ENCODE data around the gene HIPK1. TPM values are rescaled to one million over a fixed set of nuclear protein-coding genes. Genes with fewer than 3 reads are reported as not detected.

HIPK1 gene
- total RNA-seq, 1 donor from 2014 or later, result 100 TPM

GRCh38 chr1:113982949-113983348 is 53.8 kb downstream of the HIPK1 start:
- H3K4me3 Mint-ChIP-seq, result no peak overlapping the region
- peaks cover 1% of the 10 kb centered on the region for H3K36me3 Mint-ChIP-seq (ENCODE audit: low read depth)
- no peak overlapping the region for H3K27ac Mint-ChIP-seq
- no peaks in the 10 kb centered on the region for H3K27me3 Mint-ChIP-seq (ENCODE audit: insufficient read depth)
- intact Hi-C loops (cut with micrococcal nuclease), result no loop called here
- H3K4me1 Mint-ChIP-seq (ENCODE audit: low read depth), result peaks cover 12% of the 10 kb centered on the region
- DNase-seq (ENCODE audit: low spot score), result no peak
- no peaks in the 10 kb centered on the region for H3K9me3 Mint-ChIP-seq

DNA sequence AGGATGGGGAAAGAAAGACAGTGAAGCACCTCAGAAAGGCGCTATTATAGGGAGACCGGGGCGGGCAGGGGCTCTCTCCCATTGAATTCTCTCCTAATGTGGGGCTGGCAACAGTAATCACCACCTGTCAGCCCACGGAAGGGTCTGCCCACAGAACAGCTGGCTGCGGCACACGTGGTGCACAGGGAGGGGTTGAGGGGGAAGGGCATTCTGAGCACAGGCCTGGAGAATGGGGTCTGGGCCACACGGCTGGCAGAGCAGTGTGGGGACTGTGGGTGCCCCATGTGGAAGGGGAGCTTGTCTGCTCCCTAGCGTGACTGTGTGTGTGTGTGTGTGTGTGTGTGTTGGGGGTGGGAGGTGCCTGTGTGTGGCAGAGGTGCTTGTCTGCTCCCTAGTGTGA is 54.3 kb downstream of the HIPK1 start:
- Mint-ChIP-seq H3K36me3 (ENCODE audit: low read depth) (peaks cover under 1% of the 10 kb centered on the region), H3K4me1 (ENCODE audit: low read depth) (peaks cover 8% of the 10 kb centered on the region), H3K27ac (no peak overlapping the region), H3K9me3 (no peaks in the 10 kb centered on the region), H3K27me3 (ENCODE audit: insufficient read depth) (no peaks in the 10 kb centered on the region), H3K4me3 (no peak overlapping the region)
- intact Hi-C loops (cut with micrococcal nuclease), result no loop called here
- no peak for DNase-seq (ENCODE audit: low spot score)

GRCh38 chr1:113983826-113984225 is 54.7 kb downstream of the HIPK1 start:
- H3K4me1 Mint-ChIP-seq (ENCODE audit: low read depth), result peaks cover 4% of the 10 kb centered on the region
- no peak overlapping the region for H3K27ac Mint-ChIP-seq
- no peaks in the 10 kb centered on the region for H3K36me3 Mint-ChIP-seq (ENCODE audit: low read depth)
- no peaks in the 10 kb centered on the region for H3K27me3 Mint-ChIP-seq (ENCODE audit: insufficient read depth)
- H3K9me3 Mint-ChIP-seq, result no peaks in the 10 kb centered on the region
- H3K4me3 Mint-ChIP-seq, result no peak overlapping the region
- intact Hi-C loops (cut with micrococcal nuclease), result no loop called here
- DNase-seq (ENCODE audit: low spot score), result no peak

- intact Hi-C loops (cut with micrococcal nuclease), result no loop called here
These were observed 55.6 kb downstream of the HIPK1 start for GRCh38 chr1:113984710-113985109.

DNA sequence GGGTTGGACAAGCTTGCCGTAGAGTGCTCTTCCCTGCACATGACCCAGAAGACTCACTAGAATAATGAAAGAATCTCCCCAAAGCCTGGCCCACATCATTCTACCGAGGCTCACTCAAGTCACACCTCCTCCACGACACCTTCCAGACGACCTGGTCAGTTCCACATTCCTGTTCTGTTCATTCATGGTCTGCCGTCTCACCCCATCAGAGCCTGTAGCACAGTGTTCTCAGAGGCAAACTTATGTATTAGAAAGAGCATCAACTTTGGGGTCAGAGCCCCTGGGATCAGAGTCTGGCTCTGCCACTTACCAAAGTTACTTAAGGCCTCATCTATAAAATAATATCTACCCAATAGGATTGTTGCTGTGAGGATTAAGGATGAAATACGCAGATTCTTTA is 57.7 kb downstream of the HIPK1 start:
- Mint-ChIP-seq H3K27ac (no peak overlapping the region), H3K4me1 (ENCODE audit: low read depth) (no peaks in the 10 kb centered on the region), H3K36me3 (ENCODE audit: low read depth) (no peaks in the 10 kb centered on the region), H3K9me3 (no peaks in the 10 kb centered on the region), H3K4me3 (no peak overlapping the region), H3K27me3 (ENCODE audit: insufficient read depth) (no peaks in the 10 kb centered on the region)
- DNase-seq (ENCODE audit: low spot score), result no peak
- intact Hi-C loops (cut with micrococcal nuclease), result no loop called here

More at GRCh38 chr1:113984710-113985109, 55.6 kb downstream of the HIPK1 start:
- no peak overlapping the region for H3K27ac Mint-ChIP-seq
- no peak overlapping the region for H3K4me3 Mint-ChIP-seq
- DNase-seq (ENCODE audit: low spot score), result no peak
- no peaks in the 10 kb centered on the region for H3K4me1 Mint-ChIP-seq (ENCODE audit: low read depth)
- H3K27me3 Mint-ChIP-seq (ENCODE audit: insufficient read depth), result no peaks in the 10 kb centered on the region
- no peaks in the 10 kb centered on the region for H3K9me3 Mint-ChIP-seq
- no peaks in the 10 kb centered on the region for H3K36me3 Mint-ChIP-seq (ENCODE audit: low read depth)

DNA sequence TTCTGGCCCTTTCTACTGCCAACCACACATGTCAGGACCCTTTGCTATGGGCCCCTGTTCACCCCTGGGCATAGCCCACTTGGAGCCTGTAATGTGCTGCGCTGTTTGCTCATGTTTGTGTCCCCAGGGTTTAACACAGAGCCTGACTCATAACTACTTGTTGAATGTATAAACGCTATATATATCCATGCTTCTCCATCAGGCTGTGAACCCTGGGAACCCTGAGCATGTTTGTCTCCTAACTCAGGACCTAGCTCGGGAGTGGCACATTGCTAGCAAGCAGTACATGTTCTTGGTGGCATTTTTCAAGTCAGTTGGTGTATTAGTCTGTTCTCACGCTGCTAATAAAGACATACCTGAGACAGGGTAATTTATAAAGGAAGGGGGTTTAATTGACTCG is 58.1 kb downstream of the HIPK1 start:
- no peaks in the 10 kb centered on the region for H3K27me3 Mint-ChIP-seq (ENCODE audit: insufficient read depth)
- no peak overlapping the region for H3K27ac Mint-ChIP-seq
- no peaks in the 10 kb centered on the region for H3K4me1 Mint-ChIP-seq (ENCODE audit: low read depth)
- no peak overlapping the region for H3K4me3 Mint-ChIP-seq
- intact Hi-C loops (cut with micrococcal nuclease), result no loop called here
- DNase-seq (ENCODE audit: low spot score), result no peak
- no peaks in the 10 kb centered on the region for H3K9me3 Mint-ChIP-seq
- no peaks in the 10 kb centered on the region for H3K36me3 Mint-ChIP-seq (ENCODE audit: low read depth)

DNA sequence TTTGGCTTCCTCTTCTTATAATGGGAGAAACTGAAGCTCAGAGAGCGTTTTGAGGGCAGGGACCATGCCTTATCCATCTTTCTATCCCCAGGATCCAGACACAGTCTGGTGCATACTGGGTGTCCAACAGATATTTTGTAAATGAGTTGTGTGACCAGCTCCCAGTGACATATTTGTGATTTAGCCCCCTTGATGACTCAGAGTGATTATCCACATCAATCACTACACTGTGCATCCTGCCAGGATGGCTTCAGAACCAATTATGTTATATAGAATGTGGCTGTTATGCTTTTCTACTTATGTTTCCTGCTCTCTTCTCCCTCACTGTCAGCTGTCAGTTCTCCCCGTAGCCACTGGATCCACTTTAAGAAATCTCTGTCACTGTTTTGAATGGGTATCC is 61.4 kb downstream of the HIPK1 start:
- Mint-ChIP-seq H3K4me3 (no peak overlapping the region), H3K4me1 (ENCODE audit: low read depth) (no peaks in the 10 kb centered on the region), H3K27ac (no peak overlapping the region), H3K27me3 (ENCODE audit: insufficient read depth) (peaks cover 2% of the 10 kb centered on the region), H3K9me3 (peaks cover 22% of the 10 kb centered on the region), H3K36me3 (ENCODE audit: low read depth) (no peaks in the 10 kb centered on the region)
- intact Hi-C loops (cut with micrococcal nuclease), result no loop called here
- DNase-seq (ENCODE audit: low spot score), result no peak

GRCh38 chr1:113990961-113991360 is 61.8 kb downstream of the HIPK1 start:
- no peak for DNase-seq (ENCODE audit: low spot score)
- Mint-ChIP-seq H3K27me3 (ENCODE audit: insufficient read depth) (peaks cover 2% of the 10 kb centered on the region), H3K4me3 (no peak overlapping the region), H3K4me1 (ENCODE audit: low read depth) (no peaks in the 10 kb centered on the region), H3K9me3 (peaks cover 23% of the 10 kb centered on the region), H3K36me3 (ENCODE audit: low read depth) (no peaks in the 10 kb centered on the region), H3K27ac (no peak overlapping the region)
- intact Hi-C loops (cut with micrococcal nuclease), result no loop called here

DNA sequence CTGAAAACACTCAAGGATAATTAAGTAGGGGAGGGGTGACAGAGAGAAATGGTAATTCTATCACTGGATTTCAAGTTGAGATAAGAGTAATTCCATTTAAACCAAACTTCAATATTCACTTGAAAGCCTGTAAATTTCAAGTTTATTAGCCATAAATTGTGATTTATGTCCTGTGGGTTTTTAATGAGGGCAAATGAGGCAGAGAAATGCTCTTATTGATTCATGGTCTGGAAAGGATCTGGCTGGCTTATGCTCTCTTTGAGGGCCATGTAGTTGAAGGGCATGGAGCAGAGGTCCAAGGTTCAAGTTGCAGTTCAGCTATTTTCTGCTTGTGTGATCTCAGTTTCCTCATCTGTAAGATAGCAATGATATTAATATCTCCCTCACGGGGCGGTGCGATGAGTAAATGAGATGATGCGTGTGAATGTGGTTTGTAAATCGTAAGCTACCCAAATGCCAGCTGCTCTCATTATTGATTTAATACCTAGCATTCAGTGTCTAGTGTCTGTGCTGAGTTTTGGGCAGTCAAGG is 62.4 kb downstream of the HIPK1 start:
- H3K36me3 Mint-ChIP-seq (ENCODE audit: low read depth), result no peaks in the 10 kb centered on the region
- intact Hi-C loops (cut with micrococcal nuclease), result no loop called here
- no peak for DNase-seq (ENCODE audit: low spot score)
- H3K9me3 Mint-ChIP-seq, result peaks cover 23% of the 10 kb centered on the region
- H3K4me3 Mint-ChIP-seq, result no peak overlapping the region
- H3K27ac Mint-ChIP-seq, result no peak overlapping the region
- H3K27me3 Mint-ChIP-seq (ENCODE audit: insufficient read depth), result peaks cover 2% of the 10 kb centered on the region
- H3K4me1 Mint-ChIP-seq (ENCODE audit: low read depth), result no peaks in the 10 kb centered on the region

DNA sequence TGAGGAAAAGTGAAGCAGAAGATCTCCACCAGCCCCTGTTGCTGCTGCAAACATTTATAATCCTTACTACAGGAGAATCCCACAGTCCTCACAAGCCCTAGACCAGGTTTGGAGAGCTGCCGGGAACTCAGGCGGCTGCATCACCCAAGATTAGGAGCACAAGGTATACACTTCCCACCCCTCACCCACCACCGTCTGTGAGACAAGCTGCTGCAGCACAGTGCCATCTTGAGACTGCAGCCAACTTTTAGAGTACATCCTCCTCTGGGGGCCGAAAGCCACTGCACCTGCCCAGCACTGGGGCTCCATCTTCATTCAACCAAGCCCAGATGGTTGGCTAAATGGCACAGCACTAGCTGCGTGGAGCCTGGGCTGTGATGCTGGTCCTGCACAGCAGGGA is 63.9 kb downstream of the HIPK1 start:
- no peak for DNase-seq (ENCODE audit: low spot score)
- Mint-ChIP-seq H3K9me3 (peaks cover 23% of the 10 kb centered on the region), H3K4me3 (no peak overlapping the region), H3K27ac (no peak overlapping the region), H3K27me3 (ENCODE audit: insufficient read depth) (peaks cover 3% of the 10 kb centered on the region), H3K4me1 (ENCODE audit: low read depth) (no peaks in the 10 kb centered on the region), H3K36me3 (ENCODE audit: low read depth) (no peaks in the 10 kb centered on the region)
- intact Hi-C loops (cut with micrococcal nuclease), result no loop called here

DNA sequence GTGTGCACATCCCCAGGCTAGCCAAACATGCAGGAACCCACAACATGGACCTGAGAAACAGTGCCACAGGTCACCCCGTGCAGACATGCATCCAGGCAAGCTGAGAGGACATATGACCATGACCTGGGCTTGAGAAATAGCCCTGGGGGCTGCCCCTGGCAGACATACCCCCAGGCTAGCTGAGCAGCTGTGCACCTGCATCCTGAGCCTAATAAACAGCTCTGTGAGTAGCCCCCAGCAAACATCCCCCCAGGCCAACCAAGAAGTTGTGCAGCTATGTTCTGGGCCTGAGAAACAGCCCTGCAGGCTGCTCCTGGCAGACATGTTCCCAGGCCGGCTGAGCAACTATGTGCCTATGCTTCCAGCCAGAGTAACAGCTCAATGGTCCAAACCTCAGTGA is 64.6 kb downstream of the HIPK1 start:
- no peak overlapping the region for H3K4me3 Mint-ChIP-seq
- H3K9me3 Mint-ChIP-seq, result peaks cover 23% of the 10 kb centered on the region
- no peak overlapping the region for H3K27ac Mint-ChIP-seq
- no peaks in the 10 kb centered on the region for H3K36me3 Mint-ChIP-seq (ENCODE audit: low read depth)
- peaks cover 3% of the 10 kb centered on the region for H3K27me3 Mint-ChIP-seq (ENCODE audit: insufficient read depth)
- no peaks in the 10 kb centered on the region for H3K4me1 Mint-ChIP-seq (ENCODE audit: low read depth)
- DNase-seq (ENCODE audit: low spot score), result no peak
- intact Hi-C loops (cut with micrococcal nuclease), result no loop called here

DNA sequence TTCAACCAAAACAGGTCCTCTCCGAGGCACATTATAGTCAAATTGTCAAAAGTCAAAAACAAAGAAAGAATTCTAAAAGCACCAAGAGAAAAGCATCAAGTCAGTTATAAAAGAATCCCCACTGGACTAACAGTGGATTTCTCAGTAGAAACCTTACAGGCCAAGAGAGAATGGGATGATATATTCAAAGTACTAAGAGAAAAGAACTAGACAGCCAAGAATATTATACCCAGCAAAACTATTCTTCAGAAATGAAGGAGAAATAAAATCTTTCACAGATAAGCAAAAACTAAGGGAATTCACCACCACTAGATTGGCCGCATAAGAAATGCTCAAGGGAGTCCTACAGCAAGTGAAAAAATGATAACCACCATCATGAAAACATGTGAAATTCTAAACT is 66.3 kb downstream of the HIPK1 start:
- Mint-ChIP-seq H3K27ac (no peak overlapping the region), H3K27me3 (ENCODE audit: insufficient read depth) (peaks cover 10% of the 10 kb centered on the region), H3K9me3 (peaks cover 23% of the 10 kb centered on the region), H3K4me3 (no peak overlapping the region), H3K4me1 (ENCODE audit: low read depth) (no peaks in the 10 kb centered on the region), H3K36me3 (ENCODE audit: low read depth) (no peaks in the 10 kb centered on the region)
- no peak for DNase-seq (ENCODE audit: low spot score)
- intact Hi-C loops (cut with micrococcal nuclease), result no loop called here

DNA sequence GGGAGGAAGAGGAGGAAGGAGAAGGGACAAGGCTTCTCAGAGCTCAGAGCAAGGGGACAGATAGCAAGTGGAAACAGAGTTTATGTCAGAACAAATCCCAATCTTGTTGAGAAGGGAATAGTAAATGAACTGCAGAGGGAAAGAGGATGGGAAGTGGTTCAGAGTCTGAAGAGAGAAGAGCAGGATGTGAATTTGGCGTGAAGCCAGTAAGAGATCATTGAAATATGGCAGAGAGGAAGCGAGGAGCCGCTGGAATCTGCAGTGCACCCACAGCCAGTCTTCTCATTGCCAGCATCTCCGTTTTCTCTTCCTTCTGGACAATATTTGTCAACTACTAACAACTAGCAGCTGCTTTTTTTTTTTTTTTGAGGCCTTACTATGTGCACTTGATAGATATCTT is 69.2 kb downstream of the HIPK1 start:
- intact Hi-C loops (cut with micrococcal nuclease), result no loop called here
- no peaks in the 10 kb centered on the region for H3K4me1 Mint-ChIP-seq (ENCODE audit: low read depth)
- H3K36me3 Mint-ChIP-seq (ENCODE audit: low read depth), result no peaks in the 10 kb centered on the region
- H3K27me3 Mint-ChIP-seq (ENCODE audit: insufficient read depth), result peaks cover 10% of the 10 kb centered on the region
- H3K4me3 Mint-ChIP-seq, result no peak overlapping the region
- no peak overlapping the region for H3K27ac Mint-ChIP-seq
- H3K9me3 Mint-ChIP-seq, result peaks cover 18% of the 10 kb centered on the region
- no peak for DNase-seq (ENCODE audit: low spot score)

- no peaks in the 10 kb centered on the region for H3K36me3 Mint-ChIP-seq (ENCODE audit: low read depth)
- H3K4me3 Mint-ChIP-seq, result no peak overlapping the region
- H3K27me3 Mint-ChIP-seq (ENCODE audit: insufficient read depth), result peaks cover 10% of the 10 kb centered on the region
- intact Hi-C loops (cut with micrococcal nuclease), result no loop called here
- no peak overlapping the region for H3K27ac Mint-ChIP-seq
- DNase-seq (ENCODE audit: low spot score), result no peak
- peaks cover 15% of the 10 kb centered on the region for H3K9me3 Mint-ChIP-seq
- H3K4me1 Mint-ChIP-seq (ENCODE audit: low read depth), result no peaks in the 10 kb centered on the region
These were observed 70.1 kb downstream of the HIPK1 start for GRCh38 chr1:113999233-113999632.
